GM12874 (cell line): ENCODE results near the gene DNAJC5.

ENCODE experiments used
- CTCF ChIP-seq: IDR thresholded peaks from 2 replicates; pipeline ENCODE4 v1.5.1; 2011; ENCODE audit warnings: low read depth, mild to moderate bottlenecking, control low read depth, low read length, moderate library complexity; ENCODE audit not compliant: insufficient read depth

DNAJC5 gene

GRCh38 chr20:63974402-63975200, 79.7 kb downstream of the DNAJC5 start:
- TF ChIP-seq CTCF: no peak

- TF ChIP-seq CTCF: no peak
Observed at GRCh38 chr20:63976980-63977738, 82.2 kb downstream of the DNAJC5 start.

GRCh38 chr20:63977739-63978276, 82.9 kb downstream of the DNAJC5 start:
- TF ChIP-seq CTCF: no peak

DNA sequence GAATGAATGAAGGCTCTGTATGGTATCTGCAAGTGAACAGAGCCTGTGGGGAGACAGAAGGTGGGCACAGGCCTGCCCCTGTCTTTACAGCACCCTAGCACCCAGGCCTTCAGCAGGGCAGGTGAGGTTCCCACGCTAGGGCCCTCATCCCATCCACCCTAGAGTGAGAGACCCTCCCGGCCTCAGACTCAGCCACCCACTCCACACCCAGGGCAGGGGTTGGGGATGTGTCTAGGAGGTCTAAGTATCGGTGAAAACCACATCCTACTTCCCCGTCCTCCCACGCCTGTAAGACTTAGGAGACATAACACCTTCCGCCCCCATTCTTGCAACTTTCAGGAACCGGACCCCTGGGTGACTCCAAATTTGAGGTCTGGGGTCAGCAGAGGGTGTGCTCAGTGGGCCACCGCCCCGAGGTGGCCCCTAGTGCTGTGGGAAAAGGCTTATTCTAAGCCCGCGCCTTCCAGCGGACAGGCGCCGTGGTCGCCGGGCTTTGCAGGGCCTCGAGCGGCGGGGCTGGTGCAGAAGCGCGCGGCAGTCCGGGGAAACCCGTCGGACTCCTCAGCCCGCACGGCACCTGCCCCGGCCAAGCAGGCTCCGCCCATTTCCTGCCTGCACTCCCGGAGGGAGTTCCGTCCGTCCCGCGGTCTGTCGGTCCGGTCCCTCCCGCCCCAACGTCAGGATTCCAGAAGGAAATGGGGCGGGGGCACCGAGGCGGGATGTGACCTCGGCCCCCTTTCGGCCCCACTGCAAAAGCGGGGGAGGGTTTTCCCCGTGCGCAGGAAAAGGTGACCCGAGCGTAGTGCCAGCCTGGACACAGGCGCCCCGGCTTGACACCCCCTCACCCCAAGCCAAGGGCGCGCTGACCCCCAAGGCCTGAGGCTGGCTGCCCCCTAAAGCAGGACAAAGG, 83.6 kb downstream of the DNAJC5 start:
- no peak for TF ChIP-seq CTCF

- TF ChIP-seq CTCF: no peak
Observed at GRCh38 chr20:63979229-63979556, 84.3 kb downstream of the DNAJC5 start.

- TF ChIP-seq CTCF: peak; percentile 29; the same call in 1 of the 2 replicates
Observed at GRCh38 chr20:63979557-63980316, 84.8 kb downstream of the DNAJC5 start, which contains the start of gene SAMD10. SAMD10 (minus strand) TSS chr20:63979642; CDS start chr20:63979467, 175 bp downstream.
